Vagina (tissue), 2 donors: ENCODE data around the gene BUB1. TPM values are rescaled to one million over a fixed set of nuclear protein-coding genes. Genes with fewer than 3 reads are reported as not detected.

Experiments used
- DNase-seq, 2 donors: peaks; one replicate each; pipeline ENCODE4 v3.0.0-alpha.2; 2017; ENCODE audit errors: extremely low spot score in 2 of 2
- H3K27ac ChIP-seq: fragments of 200-600 bp; sonication (generic); one replicate; pipeline ENCODE4 v1.5.1; 2019
- H3K27me3 ChIP-seq: fragments of 200-600 bp; sonication (generic); one replicate; pipeline ENCODE4 v1.5.1; 2019
- H3K36me3 ChIP-seq, 2 donors: fragments of 200-600 bp; sonication (generic); one replicate each; pipeline ENCODE4 v1.5.1; 2017 to 2019
- H3K4me1 ChIP-seq: fragments of 200-600 bp; sonication (generic); one replicate; pipeline ENCODE4 v1.5.1; 2019
- H3K4me3 ChIP-seq, 2 donors: fragments of 200-600 bp; sonication (generic); 1 replicate in 1 of 2; 2 replicates in 1 of 2; pipeline ENCODE4 v1.5.1; 2016 to 2019
- H3K9me3 ChIP-seq: fragments of 200-600 bp; sonication (generic); one replicate; pipeline ENCODE4 v1.5.1; 2019
- POLR2A ChIP-seq, 2 donors: fragments of 450-650 bp; IDR thresholded peaks; one replicate each; pipeline ENCODE4 v1.6.1; 2017; ENCODE audit warnings: antibody characterized with exemption in 2 of 2, mild to moderate bottlenecking in 2 of 2, moderate library complexity in 2 of 2
- POLR2AphosphoS5 ChIP-seq, 2 donors: sonication (generic); formaldehyde crosslinking; IDR thresholded peaks; one replicate each; pipeline ENCODE4 v1.9.0; 2017; ENCODE audit warnings: antibody characterized with exemption in 2 of 2, mild to moderate bottlenecking in 2 of 2, low read depth in 1 of 2; ENCODE audit not compliant: insufficient read depth in 1 of 2
- intact Hi-C: fragments of 100-400 bp; cut with DNase I; formaldehyde crosslinking; loops from one replicate; pipeline ENCODE4 v1.15.1; 2023
- total RNA-seq: library from RNA; depleted of rRNA; stranded (reverse); fragments of >200 nt; gene quantifications from one replicate; pipeline ENCODE4 v1.2.3, GENCODE V29; 2016
- TF ChIP-seq, protein P1 (sequence below), 3 experiments: fragments of 450-650 bp in 2 of 3; fragments of 200-600 bp in 1 of 3; sonication (generic) in 1 of 3; IDR thresholded peaks; one replicate each; pipeline ENCODE4 v1.5.1; 2017 to 2019; ENCODE audit warnings: antibody characterized with exemption in 3 of 3, mild to moderate bottlenecking in 2 of 3, moderate library complexity in 2 of 3

BUB1 gene
- total RNA-seq, 1 donor from 2014 or later, result 5.4 TPM

DNA sequence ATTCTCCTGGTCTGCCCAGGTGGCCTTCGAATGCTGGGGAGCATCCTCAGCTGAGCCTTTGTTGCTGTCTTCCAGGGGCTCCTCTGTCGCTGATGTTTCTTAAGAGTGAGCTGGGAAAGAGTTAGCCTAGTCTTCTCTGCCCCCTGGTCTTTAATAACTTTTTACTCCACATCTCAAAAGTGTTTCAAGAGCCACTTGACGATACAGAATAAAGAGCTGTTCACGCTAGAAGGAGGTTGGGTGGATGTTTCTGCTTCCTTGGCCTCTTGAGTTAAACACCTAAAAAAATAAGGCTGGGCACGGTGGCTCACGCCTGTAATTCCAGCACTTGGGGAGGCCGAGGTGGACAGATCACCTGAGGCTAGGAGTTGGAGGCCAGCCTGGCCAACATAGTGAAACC lies 2.8 kb upstream of the BUB1 start:
- Histone ChIP-seq H3K4me1 (no peaks in the 10 kb centered on the region), H3K9me3 (no peaks in the 10 kb centered on the region), H3K36me3 (no peaks in the 10 kb centered on the region), H3K4me3 (no peak overlapping the region), H3K27me3 (no peaks in the 10 kb centered on the region), H3K27ac (no peak overlapping the region)
- intact Hi-C loops, result no loop called here
- DNase-seq, result no peak
- TF ChIP-seq POLR2AphosphoS5 (IDR thresholded peaks at IDR 0.05; ENCODE audit: insufficient read depth in 1 of 2, low read depth in 1 of 2) (no peak), POLR2A (IDR thresholded peaks at IDR 0.05) (no peak)
- TF ChIP-seq, protein P1, sequence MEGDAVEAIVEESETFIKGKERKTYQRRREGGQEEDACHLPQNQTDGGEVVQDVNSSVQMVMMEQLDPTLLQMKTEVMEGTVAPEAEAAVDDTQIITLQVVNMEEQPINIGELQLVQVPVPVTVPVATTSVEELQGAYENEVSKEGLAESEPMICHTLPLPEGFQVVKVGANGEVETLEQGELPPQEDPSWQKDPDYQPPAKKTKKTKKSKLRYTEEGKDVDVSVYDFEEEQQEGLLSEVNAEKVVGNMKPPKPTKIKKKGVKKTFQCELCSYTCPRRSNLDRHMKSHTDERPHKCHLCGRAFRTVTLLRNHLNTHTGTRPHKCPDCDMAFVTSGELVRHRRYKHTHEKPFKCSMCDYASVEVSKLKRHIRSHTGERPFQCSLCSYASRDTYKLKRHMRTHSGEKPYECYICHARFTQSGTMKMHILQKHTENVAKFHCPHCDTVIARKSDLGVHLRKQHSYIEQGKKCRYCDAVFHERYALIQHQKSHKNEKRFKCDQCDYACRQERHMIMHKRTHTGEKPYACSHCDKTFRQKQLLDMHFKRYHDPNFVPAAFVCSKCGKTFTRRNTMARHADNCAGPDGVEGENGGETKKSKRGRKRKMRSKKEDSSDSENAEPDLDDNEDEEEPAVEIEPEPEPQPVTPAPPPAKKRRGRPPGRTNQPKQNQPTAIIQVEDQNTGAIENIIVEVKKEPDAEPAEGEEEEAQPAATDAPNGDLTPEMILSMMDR (IDR thresholded peaks at IDR 0.05), result no peak

DNA sequence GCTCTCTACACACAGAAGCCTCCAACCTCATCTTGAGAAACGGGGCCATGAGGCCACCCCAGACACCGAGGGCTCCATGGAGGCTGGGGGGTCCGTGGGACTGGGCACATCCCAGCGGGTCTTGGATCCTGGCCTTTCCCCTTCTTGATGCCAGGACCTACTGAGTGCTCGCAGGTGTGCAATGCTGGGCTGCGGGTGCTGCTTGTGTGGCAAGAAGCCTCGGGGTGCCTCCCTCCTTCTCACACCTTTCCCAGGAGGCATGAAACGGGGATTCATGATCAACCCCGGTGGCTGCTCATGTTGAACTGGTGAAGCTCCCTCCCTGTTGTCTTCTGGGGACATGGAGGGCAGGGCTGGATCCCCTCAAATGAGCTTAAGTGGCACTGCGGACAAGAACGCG lies 2.0 kb upstream of the BUB1 start:
- Histone ChIP-seq H3K27ac (no peak overlapping the region), H3K27me3 (no peaks in the 10 kb centered on the region), H3K4me1 (no peaks in the 10 kb centered on the region), H3K36me3 (no peaks in the 10 kb centered on the region), H3K4me3 (no peak overlapping the region), H3K9me3 (no peaks in the 10 kb centered on the region)
- TF ChIP-seq POLR2A (IDR thresholded peaks at IDR 0.05), result no peak
- TF ChIP-seq, protein P1 (IDR thresholded peaks at IDR 0.05), result no peak
- no peak for TF ChIP-seq POLR2AphosphoS5 (IDR thresholded peaks at IDR 0.05; ENCODE audit: insufficient read depth in 1 of 2, low read depth in 1 of 2)
- intact Hi-C loops, result no loop called here
- DNase-seq, result no peak

DNA sequence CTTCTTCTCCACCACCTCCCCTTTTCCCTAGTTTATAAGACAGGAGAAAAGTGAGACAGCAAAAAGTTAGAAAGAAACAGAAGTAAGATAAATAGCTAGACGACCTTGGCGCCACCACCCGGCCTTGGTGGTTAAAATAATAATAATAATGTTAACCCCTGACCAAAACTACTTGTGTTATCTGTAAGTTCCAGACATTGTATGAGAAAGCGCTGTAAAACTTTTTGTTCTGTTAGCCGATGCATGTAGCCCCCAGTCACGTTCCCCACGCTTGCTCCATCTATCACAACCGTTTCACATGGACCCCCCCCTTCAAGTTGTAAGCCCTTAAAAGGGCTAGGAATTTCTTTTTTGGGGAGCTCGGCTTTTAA lies 1.5 kb upstream of the BUB1 start:
- intact Hi-C loops, result no loop called here
- Histone ChIP-seq H3K27me3 (no peaks in the 10 kb centered on the region), H3K4me1 (no peaks in the 10 kb centered on the region), H3K27ac (peak overlapping the region; percentile 92), H3K4me3 (peak overlapping the region in 1 of 2 donors; percentile 68), H3K9me3 (no peaks in the 10 kb centered on the region), H3K36me3 (no peaks in the 10 kb centered on the region)
- no peak for TF ChIP-seq POLR2AphosphoS5 (IDR thresholded peaks at IDR 0.05; ENCODE audit: insufficient read depth in 1 of 2, low read depth in 1 of 2)
- no peak for TF ChIP-seq POLR2A (IDR thresholded peaks at IDR 0.05)
- TF ChIP-seq, protein P1 (IDR thresholded peaks at IDR 0.05), result no peak
- no peak for DNase-seq

DNA sequence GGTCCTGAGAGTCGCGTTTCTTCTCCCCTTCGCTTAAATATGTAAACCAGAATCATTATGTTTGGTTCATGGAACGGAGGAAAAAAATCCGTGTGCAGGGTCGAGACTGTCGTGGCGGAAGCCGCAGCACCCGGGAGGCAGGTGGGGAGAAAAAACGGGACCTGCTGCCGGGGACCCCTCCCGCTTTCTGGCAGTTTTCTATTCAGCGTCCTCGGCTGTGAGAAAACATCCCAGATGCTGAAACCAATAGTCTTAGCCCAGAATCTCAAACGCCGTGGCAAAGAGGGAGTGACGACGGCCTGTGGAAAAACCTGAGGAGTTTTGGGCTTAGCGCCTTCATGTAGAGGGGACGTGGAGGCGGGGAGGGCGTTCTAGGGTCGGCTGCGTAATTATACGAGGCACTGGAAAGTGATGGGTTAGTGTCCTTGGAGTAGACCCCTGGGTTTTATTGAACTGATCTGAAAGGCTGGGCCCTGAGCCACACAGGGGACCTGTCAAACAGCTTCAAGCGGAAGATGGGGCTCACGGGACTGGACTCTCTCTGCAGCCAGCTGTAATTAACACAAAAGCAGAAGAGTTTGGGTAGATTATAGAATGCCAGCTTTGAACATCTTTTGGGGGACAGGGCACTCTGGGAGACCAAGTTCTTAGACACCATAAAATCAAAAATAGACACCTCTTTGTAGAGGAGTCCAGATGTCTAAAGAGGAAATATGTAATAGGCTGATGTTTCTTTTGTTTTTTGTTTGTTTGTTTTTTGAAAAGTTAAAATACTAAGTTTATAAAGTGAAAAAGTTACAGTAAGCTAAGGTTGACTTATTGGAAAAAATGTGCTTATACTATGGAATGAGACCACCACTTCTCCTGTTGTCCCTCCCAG lies 834 bp upstream of the BUB1 start:
- DNase-seq, result no peak
- Histone ChIP-seq H3K36me3 (no peaks in the 10 kb centered on the region), H3K27me3 (no peaks in the 10 kb centered on the region), H3K9me3 (no peaks in the 10 kb centered on the region), H3K4me1 (no peaks in the 10 kb centered on the region), H3K27ac (peak overlapping the region; percentile 92), H3K4me3 (peak overlapping the region; percentile 59 to 68)
- no peak for TF ChIP-seq POLR2AphosphoS5 (IDR thresholded peaks at IDR 0.05; ENCODE audit: insufficient read depth in 1 of 2, low read depth in 1 of 2)
- TF ChIP-seq, protein P1 (IDR thresholded peaks at IDR 0.05), result no peak
- no peak for TF ChIP-seq POLR2A (IDR thresholded peaks at IDR 0.05)
- intact Hi-C loops, result no loop called here

DNA sequence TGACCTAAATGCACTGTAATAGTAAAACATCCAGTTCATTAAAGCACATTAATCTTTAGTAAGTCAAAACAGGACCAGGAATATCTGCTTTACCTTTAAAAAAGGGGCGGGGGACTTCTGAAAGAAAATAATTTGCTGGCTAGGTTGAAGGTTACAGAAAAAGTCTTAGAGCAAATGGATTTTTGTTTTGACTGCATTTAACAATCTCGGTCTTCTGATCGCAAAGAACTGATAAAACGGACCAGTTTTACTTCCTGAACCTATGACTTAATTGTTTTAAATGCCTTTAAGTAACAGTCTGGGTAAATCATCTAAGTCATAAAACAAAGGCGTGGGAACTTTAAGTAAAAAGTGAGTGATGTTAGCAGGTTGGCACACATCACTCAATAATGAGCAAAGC lies 783 bp downstream of the BUB1 start:
- DNase-seq, result no peak
- Histone ChIP-seq H3K4me1 (no peaks in the 10 kb centered on the region), H3K4me3 (no peak overlapping the region), H3K36me3 (no peaks in the 10 kb centered on the region), H3K27me3 (no peaks in the 10 kb centered on the region), H3K9me3 (no peaks in the 10 kb centered on the region), H3K27ac (no peak overlapping the region)
- TF ChIP-seq POLR2AphosphoS5 (IDR thresholded peaks at IDR 0.05; ENCODE audit: insufficient read depth in 1 of 2, low read depth in 1 of 2) (no peak), POLR2A (IDR thresholded peaks at IDR 0.05) (no peak)
- TF ChIP-seq, protein P1 (IDR thresholded peaks at IDR 0.05), result no peak
- intact Hi-C loops, result no loop called here
